Tibial artery (tissue), 4 donors: ENCODE measurements around the gene PNPLA7.

Experiments
- DNase-seq, 2 donors: peaks; one replicate each; pipeline ENCODE4 v3.0.0-alpha.2; 2019
- H3K27ac ChIP-seq, 2 donors: fragments of 200-600 bp; sonication (generic) in 1 of 2; 1 replicate in 1 of 2; 2 replicates in 1 of 2; pipeline ENCODE4 v1.5.1; 2018 to 2019; ENCODE audit warnings: mild to moderate bottlenecking in 1 of 2
- H3K27me3 ChIP-seq, 2 donors: fragments of 200-600 bp; sonication (generic) in 1 of 2; one replicate each; pipeline versions ENCODE4 v1.5.1 to v1.6.0; 2016 to 2019
- H3K36me3 ChIP-seq, 3 donors: fragments of 200-600 bp; sonication (generic) in 2 of 3; one replicate each; pipeline ENCODE4 v1.5.1; 2016 to 2019; ENCODE audit warnings: mild to moderate bottlenecking in 2 of 3
- H3K4me1 ChIP-seq, 4 donors: fragments of 200-600 bp; sonication (generic) in 2 of 4; 1 replicate in 3 of 4; 2 replicates in 1 of 4; pipeline ENCODE4 v1.5.1; 2016 to 2019
- H3K4me3 ChIP-seq, 2 donors: fragments of 200-600 bp; sonication (generic) in 1 of 2; 1 replicate in 1 of 2; 2 replicates in 1 of 2; pipeline ENCODE4 v1.5.1; 2018 to 2019; ENCODE audit warnings: mild to moderate bottlenecking in 2 of 2
- H3K9me3 ChIP-seq, 3 donors: fragments of 200-600 bp; sonication (generic) in 1 of 3; one replicate each; pipeline ENCODE4 v1.5.1; 2016 to 2019
- CTCF ChIP-seq, 2 experiments: fragments of 200-600 bp in 1 of 2; fragments of 450-650 bp in 1 of 2; IDR thresholded peaks; one replicate each; pipeline ENCODE4 v1.5.1; 2017 to 2019; ENCODE audit warnings: antibody characterized with exemption in 2 of 2, mild to moderate bottlenecking in 1 of 2, moderate library complexity in 1 of 2
- intact Hi-C: fragments of 100-400 bp; cut with DNase I; formaldehyde crosslinking; loops from one replicate; pipeline ENCODE4 v1.15.0; 2023; ENCODE audit warnings: low total_unique reads

Gene PNPLA7

GRCh38 chr9:137484551-137485315 is 65.5 kb downstream of the PNPLA7 start:
- Histone ChIP-seq H3K36me3 (peaks cover 0 to 33% (median 0%) of the 10 kb centered on the region in 3 donors), H3K27ac (no peak overlapping the region), H3K9me3 (no peaks in the 10 kb centered on the region), H3K27me3 (no peaks in the 10 kb centered on the region), H3K4me3 (no peak overlapping the region), H3K4me1 (peaks cover 0 to 13% (median 2%) of the 10 kb centered on the region in 4 donors)
- DNase-seq = no peak
- no peak for TF ChIP-seq CTCF (IDR thresholded peaks at IDR 0.05)
- intact Hi-C loops = no loop called here

- H3K9me3 ChIP-seq = no peaks in the 10 kb centered on the region
- no peak for TF ChIP-seq CTCF (IDR thresholded peaks at IDR 0.05)
Measured at GRCh38 chr9:137482094-137482781, 68.0 kb downstream of the PNPLA7 start.

GRCh38 chr9:137480686-137481683 is 69.2 kb downstream of the PNPLA7 start:
- peaks cover 1 to 42% (median 6%) of the 10 kb centered on the region in 3 donors for H3K36me3 ChIP-seq
- intact Hi-C loops = no loop called here
- no peak for TF ChIP-seq CTCF (IDR thresholded peaks at IDR 0.05)
- no peak overlapping the region for H3K27ac ChIP-seq
- peak in 1 of 2 donors; percentile 59 for DNase-seq
- peaks cover 0 to 13% (median 2%) of the 10 kb centered on the region in 4 donors for H3K4me1 ChIP-seq
- no peaks in the 10 kb centered on the region for H3K27me3 ChIP-seq
- peaks cover 0 to 1% (median 0%) of the 10 kb centered on the region in 3 donors for H3K9me3 ChIP-seq
- H3K4me3 ChIP-seq = no peak overlapping the region

More at GRCh38 chr9:137482094-137482781, 68.0 kb downstream of the PNPLA7 start:
- Histone ChIP-seq H3K4me1 (peaks cover 0 to 13% (median 2%) of the 10 kb centered on the region in 4 donors), H3K36me3 (peaks cover 0 to 41% (median 0%) of the 10 kb centered on the region in 3 donors), H3K27ac (no peak overlapping the region), H3K4me3 (no peak overlapping the region), H3K27me3 (no peaks in the 10 kb centered on the region)
- intact Hi-C loops = no loop called here
- peak; percentile 67 to 80 for DNase-seq

- intact Hi-C loops = no loop called here
- H3K36me3 ChIP-seq = peaks cover 10 to 51% (median 15%) of the 10 kb centered on the region in 3 donors
- DNase-seq = peak in 1 of 2 donors; percentile 59
- H3K4me1 ChIP-seq = peaks cover 0 to 13% (median 2%) of the 10 kb centered on the region in 4 donors
- no peak for TF ChIP-seq CTCF (IDR thresholded peaks at IDR 0.05)
- H3K4me3 ChIP-seq = no peak overlapping the region
- H3K9me3 ChIP-seq = peaks cover 0 to 10% (median 6%) of the 10 kb centered on the region in 3 donors
- H3K27me3 ChIP-seq = no peaks in the 10 kb centered on the region
- H3K27ac ChIP-seq = no peak overlapping the region
Measured at GRCh38 chr9:137479892-137480685, 70.1 kb downstream of the PNPLA7 start.
